Stimulated activated memory B cell treated with anti-CD40 and anti-IgM and Interleukin-4, amounts not matched to agents 10 μg/mL and 1 μg/mL and 100 μg/mL, for 72 hours (primary cell): ENCODE measurements around the gene RPS15.
"Not testable (repeated sequence)": the region's sequence is repeated elsewhere in the genome, so short reads cannot be mapped to it uniquely, and the experiment has no call there.

Source experiments
- ATAC-seq: fragments of 150-1000 bp; cut with Tn5 transposase; 2 replicates; pipeline ENCODE4 v1.10.0; 2021
- H3K27ac Mint-ChIP-seq: one replicate; pipeline ENCODE4 v1.8.0; 2022; ENCODE audit warnings: mild to moderate bottlenecking, mixed read lengths
- H3K27me3 Mint-ChIP-seq: one replicate; pipeline ENCODE4 v1.8.0; 2022; ENCODE audit warnings: mixed read lengths
- H3K36me3 Mint-ChIP-seq: one replicate; pipeline ENCODE4 v1.8.0; 2022; ENCODE audit warnings: mixed read lengths
- H3K4me1 Mint-ChIP-seq: one replicate; pipeline ENCODE4 v1.8.0; 2022; ENCODE audit warnings: mixed read lengths
- H3K4me3 Mint-ChIP-seq: one replicate; pipeline ENCODE4 v1.8.0; 2022; ENCODE audit warnings: mild to moderate bottlenecking, moderate library complexity, mixed read lengths
- H3K9me3 Mint-ChIP-seq: one replicate; pipeline ENCODE4 v1.8.0; 2022; ENCODE audit warnings: mixed read lengths

Gene RPS15

GRCh38 chr19:1471515-1472160 is 33.4 kb downstream of the RPS15 start:
- Mint-ChIP-seq H3K9me3 (no peaks in the 10 kb centered on the region), H3K4me1 (peaks cover 38% of the 10 kb centered on the region), H3K27ac (no peak overlapping the region), H3K36me3 (peaks cover 15% of the 10 kb centered on the region), H3K4me3 (no peak overlapping the region), H3K27me3 (peaks cover 8% of the 10 kb centered on the region)
- no peak for ATAC-seq

- no peak for ATAC-seq
- Mint-ChIP-seq H3K36me3 (peaks cover 21% of the 10 kb centered on the region), H3K4me3 (no peak overlapping the region), H3K4me1 (peaks cover 44% of the 10 kb centered on the region), H3K9me3 (no peaks in the 10 kb centered on the region), H3K27me3 (peaks cover 8% of the 10 kb centered on the region), H3K27ac (no peak overlapping the region)
Measured at GRCh38 chr19:1472231-1473084, 34.3 kb downstream of the RPS15 start.

GRCh38 chr19:1473085-1473851 is 35.1 kb downstream of the RPS15 start:
- Mint-ChIP-seq H3K27me3 (peaks cover 8% of the 10 kb centered on the region), H3K36me3 (peaks cover 22% of the 10 kb centered on the region), H3K4me3 (no peak overlapping the region), H3K27ac (no peak overlapping the region), H3K9me3 (no peaks in the 10 kb centered on the region), H3K4me1 (peaks cover 50% of the 10 kb centered on the region)
- no peak for ATAC-seq

- H3K9me3 Mint-ChIP-seq: no peaks in the 10 kb centered on the region
- H3K4me1 Mint-ChIP-seq: peaks cover 53% of the 10 kb centered on the region
- H3K4me3 Mint-ChIP-seq: no peak overlapping the region
- H3K36me3 Mint-ChIP-seq: peaks cover 22% of the 10 kb centered on the region
- no peak for ATAC-seq
- peaks cover 8% of the 10 kb centered on the region for H3K27me3 Mint-ChIP-seq
- H3K27ac Mint-ChIP-seq: no peak overlapping the region
Measured at GRCh38 chr19:1474011-1474764, 36.0 kb downstream of the RPS15 start.

GRCh38 chr19:1474765-1475351 is 36.7 kb downstream of the RPS15 start:
- no peaks in the 10 kb centered on the region for H3K9me3 Mint-ChIP-seq
- H3K4me1 Mint-ChIP-seq: peaks cover 52% of the 10 kb centered on the region
- H3K4me3 Mint-ChIP-seq: no peak overlapping the region
- H3K27ac Mint-ChIP-seq: no peak overlapping the region
- H3K27me3 Mint-ChIP-seq: peaks cover 6% of the 10 kb centered on the region
- no peak for ATAC-seq
- H3K36me3 Mint-ChIP-seq: peaks cover 22% of the 10 kb centered on the region

- H3K27me3 Mint-ChIP-seq: no peaks in the 10 kb centered on the region
- H3K9me3 Mint-ChIP-seq: no peaks in the 10 kb centered on the region
- H3K27ac Mint-ChIP-seq: no peak overlapping the region
- no peak overlapping the region for H3K4me3 Mint-ChIP-seq
- peaks cover 54% of the 10 kb centered on the region for H3K4me1 Mint-ChIP-seq
- peaks cover 22% of the 10 kb centered on the region for H3K36me3 Mint-ChIP-seq
- ATAC-seq: no peak
Measured at GRCh38 chr19:1475751-1476437, 37.7 kb downstream of the RPS15 start.

GRCh38 chr19:1477056-1477455 is 38.9 kb downstream of the RPS15 start:
- not testable (repeated sequence) for H3K27ac Mint-ChIP-seq, H3K27me3 Mint-ChIP-seq, H3K4me3 Mint-ChIP-seq

GRCh38 chr19:1478934-1479707 is 40.9 kb downstream of the RPS15 start, which contains the start of gene C19orf25:
TSS of gene C19orf25 (minus strand) at chr19:1479215. CDS start at chr19:1478903, 312 bp downstream.
- Mint-ChIP-seq H3K4me3 (peak within 1 kb of the TSS; percentile 85), H3K9me3 (no peaks in the 10 kb centered on the region), H3K36me3 (peaks cover 16% of the 10 kb centered on the region), H3K27me3 (no peaks in the 10 kb centered on the region), H3K4me1 (peaks cover 28% of the 10 kb centered on the region), H3K27ac (peak within 1 kb of the TSS; percentile 79)
- ATAC-seq: peak; percentile 95

More at GRCh38 chr19:1477056-1477455, 38.9 kb downstream of the RPS15 start:
- H3K9me3 Mint-ChIP-seq, ATAC-seq: not testable (repeated sequence)
- peaks cover 22% of the 10 kb centered on the region for H3K36me3 Mint-ChIP-seq
- H3K4me1 Mint-ChIP-seq: peaks cover 43% of the 10 kb centered on the region

- no peak overlapping the region for H3K4me3 Mint-ChIP-seq
- no peaks in the 10 kb centered on the region for H3K9me3 Mint-ChIP-seq
- H3K27me3 Mint-ChIP-seq: no peaks in the 10 kb centered on the region
- ATAC-seq: no peak
- H3K36me3 Mint-ChIP-seq: peaks cover 8% of the 10 kb centered on the region
- peaks cover 24% of the 10 kb centered on the region for H3K4me1 Mint-ChIP-seq
- H3K27ac Mint-ChIP-seq: no peak overlapping the region
Measured at GRCh38 chr19:1481224-1481892, 43.2 kb downstream of the RPS15 start.

GRCh38 chr19:1481893-1482360 is 43.7 kb downstream of the RPS15 start:
- H3K4me3 Mint-ChIP-seq: no peak overlapping the region
- ATAC-seq: no peak
- peaks cover 6% of the 10 kb centered on the region for H3K36me3 Mint-ChIP-seq
- H3K9me3 Mint-ChIP-seq: no peaks in the 10 kb centered on the region
- H3K4me1 Mint-ChIP-seq: peaks cover 24% of the 10 kb centered on the region
- no peaks in the 10 kb centered on the region for H3K27me3 Mint-ChIP-seq
- no peak overlapping the region for H3K27ac Mint-ChIP-seq

GRCh38 chr19:1482361-1483130 is 44.4 kb downstream of the RPS15 start:
- Mint-ChIP-seq H3K27ac (no peak overlapping the region), H3K36me3 (peaks cover under 1% of the 10 kb centered on the region), H3K27me3 (no peaks in the 10 kb centered on the region)

More at GRCh38 chr19:1482361-1483130, 44.4 kb downstream of the RPS15 start:
- H3K9me3 Mint-ChIP-seq: no peaks in the 10 kb centered on the region
- peaks cover 17% of the 10 kb centered on the region for H3K4me1 Mint-ChIP-seq
- ATAC-seq: no peak
- H3K4me3 Mint-ChIP-seq: no peak overlapping the region
